ENCODE data around the gene GPS2. TPM values are rescaled to one million over a fixed set of nuclear protein-coding genes. Genes with fewer than 3 reads are reported as not detected.

Gene GPS2
- total and polyA plus RNA-seq, 2 experiments from 2014 or later, result 59.9 to 97.4 TPM

- Histone ChIP-seq H3K36me3 (no peaks in the 10 kb centered on the region), H3K27ac (peak overlapping the region; percentile 89), H3K4me3 (peak overlapping the region; percentile 81)
These were observed 15.0 kb upstream of the GPS2 start for GRCh38 chr17:7329997-7330637.

GRCh38 chr17:7329374-7329996 is 14.3 kb upstream of the GPS2 start:
- Histone ChIP-seq H3K9me3 (ENCODE audit: low read depth) (no peaks in the 10 kb centered on the region), H3K4me3 (peak overlapping the region; percentile 81), H3K27me3 (no peaks in the 10 kb centered on the region), H3K27ac (peak overlapping the region; percentile 89), H3K4me1 (ENCODE audit: low read depth) (peaks cover 12% of the 10 kb centered on the region), H3K36me3 (peaks cover 1% of the 10 kb centered on the region)
- DNase-seq (ENCODE audit: low read depth in 1 of 2, low spot score in 1 of 2), result peak; percentile 97 to 99
- no peak for TF ChIP-seq CTCF (IDR thresholded peaks at IDR 0.05; ENCODE audit: low read depth, low read length)

More at GRCh38 chr17:7329997-7330637, 15.0 kb upstream of the GPS2 start:
- no peaks in the 10 kb centered on the region for H3K9me3 ChIP-seq (ENCODE audit: low read depth)
- no peak for TF ChIP-seq CTCF (IDR thresholded peaks at IDR 0.05; ENCODE audit: low read depth, low read length)
- H3K27me3 ChIP-seq, result no peaks in the 10 kb centered on the region
- H3K4me1 ChIP-seq (ENCODE audit: low read depth), result peaks cover 12% of the 10 kb centered on the region
- DNase-seq (ENCODE audit: low read depth in 1 of 2, low spot score in 1 of 2), result peak; percentile 79 to 86

GRCh38 chr17:7328840-7329373 is 13.7 kb upstream of the GPS2 start, which contains the start of gene NEURL4:
NEURL4 (minus strand) TSS chr17:7329335; CDS start chr17:7329312, 23 bp downstream.
- Histone ChIP-seq H3K4me1 (ENCODE audit: low read depth) (peaks cover 12% of the 10 kb centered on the region), H3K4me3 (peak within 1 kb of the TSS; percentile 81), H3K27ac (peak within 1 kb of the TSS; percentile 89), H3K36me3 (peaks cover 3% of the 10 kb centered on the region), H3K27me3 (no peaks in the 10 kb centered on the region), H3K9me3 (ENCODE audit: low read depth) (no peaks in the 10 kb centered on the region)
- TF ChIP-seq CTCF (IDR thresholded peaks at IDR 0.05; ENCODE audit: low read depth, low read length), result no peak
- DNase-seq (ENCODE audit: low read depth in 1 of 2, low spot score in 1 of 2), result peak in 1 of 2 donors; percentile 27

- TF ChIP-seq CTCF (IDR thresholded peaks at IDR 0.05; ENCODE audit: low read depth, low read length), result no peak
- H3K27me3 ChIP-seq, result no peaks in the 10 kb centered on the region
- no peaks in the 10 kb centered on the region for H3K9me3 ChIP-seq (ENCODE audit: low read depth)
- DNase-seq (ENCODE audit: low read depth in 1 of 2, low spot score in 1 of 2), result no peak
- H3K4me3 ChIP-seq, result peak overlapping the region; percentile 81
- H3K27ac ChIP-seq, result no peak overlapping the region
- H3K36me3 ChIP-seq, result peaks cover 10% of the 10 kb centered on the region
- peaks cover 12% of the 10 kb centered on the region for H3K4me1 ChIP-seq (ENCODE audit: low read depth)
These were observed 12.8 kb upstream of the GPS2 start for GRCh38 chr17:7328009-7328408.

GRCh38 chr17:7327501-7327900 is 12.3 kb upstream of the GPS2 start:
- Histone ChIP-seq H3K27ac (no peak overlapping the region), H3K36me3 (peaks cover 15% of the 10 kb centered on the region), H3K27me3 (no peaks in the 10 kb centered on the region), H3K9me3 (ENCODE audit: low read depth) (no peaks in the 10 kb centered on the region), H3K4me1 (ENCODE audit: low read depth) (peaks cover 8% of the 10 kb centered on the region), H3K4me3 (no peak overlapping the region)
- DNase-seq (ENCODE audit: low read depth in 1 of 2, low spot score in 1 of 2), result no peak
- TF ChIP-seq CTCF (IDR thresholded peaks at IDR 0.05; ENCODE audit: low read depth, low read length), result no peak
